NCI-H446 (cell line): ENCODE measurements around the gene ARHGEF12.

ENCODE experiments used
- DNase-seq, 2 experiments: peaks; one replicate each; lab custom pipeline; 2025; lab: John Stamatoyannopoulos, UW

The ARHGEF12 gene

DNA sequence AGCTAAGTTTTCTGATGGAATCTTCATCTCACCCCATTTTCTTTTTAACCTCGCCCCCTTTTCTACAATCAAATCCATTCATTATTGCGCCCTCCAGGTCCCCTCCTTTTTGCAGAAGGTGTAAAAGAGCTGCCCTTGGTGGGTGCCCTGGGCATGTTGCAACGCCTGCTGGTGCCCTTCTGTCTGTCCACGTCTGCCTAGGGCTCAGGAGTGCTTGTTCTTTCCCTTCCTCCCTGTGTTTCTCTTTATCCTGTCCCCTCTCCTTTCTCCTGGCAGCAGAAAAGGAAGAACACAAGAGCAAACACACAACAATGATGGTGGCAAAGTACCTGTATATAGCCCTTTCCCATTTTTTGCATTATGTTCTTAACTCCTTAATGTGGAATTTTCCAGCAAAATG lies 17.3 kb upstream of the ARHGEF12 start:
- DNase-seq = no peak

DNA sequence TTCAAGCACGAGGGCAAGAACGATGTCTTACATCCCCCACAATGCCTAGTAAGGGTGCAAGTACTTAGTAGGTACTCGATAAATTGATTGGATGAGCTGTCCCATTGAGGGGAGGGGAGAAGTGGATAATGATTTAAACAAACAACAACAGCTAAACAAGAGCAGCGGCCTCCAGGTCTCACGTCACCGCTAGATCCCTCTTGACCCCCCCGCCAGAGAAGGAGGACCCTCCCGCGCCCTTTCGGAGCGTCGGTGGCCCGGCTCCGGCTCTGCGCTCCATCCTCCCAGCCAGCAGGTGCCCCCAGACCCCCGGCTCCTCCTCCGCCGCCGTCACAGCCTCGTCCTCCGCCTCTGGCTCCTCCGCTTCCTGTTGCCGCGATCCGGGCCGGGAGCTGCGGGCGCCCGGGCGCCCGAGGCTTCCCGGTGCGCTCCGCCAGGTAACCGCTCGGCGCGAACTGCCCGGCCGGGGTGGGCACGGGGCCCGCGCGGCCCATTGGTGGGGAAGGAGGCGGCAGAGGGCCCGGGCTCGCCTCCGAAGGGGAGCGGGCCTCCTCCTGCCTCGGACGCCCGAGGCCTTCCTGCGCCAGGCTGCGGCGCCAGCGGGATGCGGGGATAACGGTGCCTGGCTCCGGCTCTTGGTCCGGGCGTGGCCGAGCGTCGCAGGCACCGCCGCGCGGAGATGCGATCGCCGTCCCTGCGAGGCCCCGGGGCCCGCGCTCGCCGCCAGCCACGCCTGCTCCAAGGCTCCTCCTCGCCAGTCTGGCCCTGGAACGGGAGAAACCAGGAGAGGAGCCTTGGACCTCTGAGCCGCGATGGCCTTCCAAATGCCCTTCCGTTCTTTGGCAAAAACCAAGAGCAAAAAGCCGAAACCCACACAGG lies 11.0 kb upstream of the ARHGEF12 start, which contains the start of gene TLCD5:
TSS of gene TLCD5 (plus strand) at position 368 of the 879 bp plus-strand sequence. CDS start 2,143 bp downstream, outside the sequence.
- DNase-seq = peak; percentile 69 to 79

DNA sequence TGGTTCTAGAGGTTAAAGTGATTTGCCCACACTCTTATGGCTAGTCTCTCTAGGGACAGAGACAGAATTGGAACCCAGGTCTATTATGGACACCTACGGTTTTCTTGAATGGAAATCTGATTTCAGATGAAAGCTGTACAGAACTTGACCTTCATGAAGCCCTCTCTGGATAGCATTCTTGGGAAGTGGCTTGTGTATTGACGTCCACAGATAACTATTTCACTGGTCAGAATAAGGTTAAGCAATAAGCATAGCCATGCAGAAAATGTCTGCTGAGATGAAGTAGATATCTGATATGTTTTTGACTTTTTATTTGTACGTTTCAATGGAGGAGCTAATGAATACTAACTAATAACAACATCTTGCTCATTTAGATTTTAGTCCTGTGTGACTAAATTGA lies 10.0 kb upstream of the ARHGEF12 start:
- no peak for DNase-seq

DNA sequence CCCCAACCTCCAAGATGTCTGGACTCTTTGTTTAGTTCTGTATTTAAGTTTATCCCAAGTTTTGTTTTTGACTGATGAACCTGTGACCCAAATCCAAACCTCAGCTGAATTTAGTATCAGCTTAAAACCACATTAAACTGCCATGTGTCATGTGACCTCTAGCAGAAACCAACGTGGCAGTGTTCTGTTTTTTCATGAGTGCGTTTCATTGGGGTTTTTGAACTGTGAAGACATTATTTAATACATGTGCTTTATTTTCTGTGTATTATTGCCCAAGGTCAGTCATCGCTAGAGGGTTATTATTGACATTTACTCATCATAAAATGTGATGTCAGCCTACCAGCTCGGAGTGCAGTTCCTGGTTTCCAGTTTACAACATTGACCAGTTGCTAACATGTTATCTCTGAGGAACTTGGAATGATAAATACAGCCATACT lies 9.3 kb upstream of the ARHGEF12 start:
- DNase-seq = no peak

DNA sequence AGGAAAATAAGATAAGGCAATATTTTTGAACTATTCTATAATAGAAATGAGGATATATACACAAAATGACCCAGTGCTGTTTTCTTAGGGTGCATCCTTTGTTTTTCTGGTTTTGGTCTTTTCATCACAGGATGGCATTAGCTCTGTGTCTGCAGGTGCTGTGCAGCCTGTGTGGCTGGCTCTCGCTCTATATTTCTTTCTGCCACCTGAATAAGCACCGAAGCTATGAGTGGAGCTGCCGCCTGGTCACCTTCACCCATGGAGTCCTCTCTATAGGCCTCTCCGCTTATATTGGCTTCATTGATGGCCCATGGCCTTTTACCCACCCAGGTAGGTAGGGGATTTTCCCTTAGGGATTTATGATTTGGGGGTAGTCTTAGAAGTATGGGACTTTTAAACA lies 8.9 kb upstream of the ARHGEF12 start:
- no peak for DNase-seq

DNA sequence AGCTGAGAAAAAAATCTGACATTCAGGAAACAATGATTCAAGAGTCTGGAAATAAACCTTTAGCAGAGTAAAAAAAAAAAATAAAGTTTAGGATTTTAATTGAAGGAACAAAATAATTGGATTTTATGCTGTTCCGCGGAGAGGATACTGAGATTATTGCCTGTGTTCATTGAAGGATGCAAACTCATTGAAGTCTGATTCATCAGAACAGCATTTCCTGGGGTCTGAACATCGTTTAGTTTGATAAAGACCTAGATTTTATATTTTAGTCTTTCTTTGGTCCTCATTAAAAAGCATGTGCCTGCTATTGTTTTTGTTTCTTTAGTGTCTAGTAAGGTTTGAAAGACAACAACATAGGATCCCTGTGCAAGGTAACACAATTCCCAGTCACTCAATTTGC lies 6.7 kb upstream of the ARHGEF12 start:
- DNase-seq = no peak

DNA sequence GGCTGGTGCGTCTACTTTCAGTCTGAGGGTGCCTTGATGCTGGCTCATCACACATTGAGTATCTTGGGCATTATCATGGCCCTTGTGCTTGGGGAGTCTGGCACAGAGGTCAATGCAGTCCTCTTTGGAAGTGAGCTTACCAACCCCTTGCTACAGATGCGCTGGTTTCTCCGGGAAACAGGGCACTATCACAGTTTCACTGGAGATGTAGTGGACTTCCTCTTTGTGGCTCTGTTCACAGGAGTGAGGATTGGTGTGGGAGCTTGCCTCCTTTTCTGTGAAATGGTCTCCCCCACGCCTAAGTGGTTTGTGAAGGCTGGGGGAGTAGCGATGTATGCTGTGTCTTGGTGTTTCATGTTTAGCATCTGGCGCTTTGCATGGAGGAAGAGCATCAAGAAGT lies 6.2 kb upstream of the ARHGEF12 start:
- DNase-seq = no peak

DNA sequence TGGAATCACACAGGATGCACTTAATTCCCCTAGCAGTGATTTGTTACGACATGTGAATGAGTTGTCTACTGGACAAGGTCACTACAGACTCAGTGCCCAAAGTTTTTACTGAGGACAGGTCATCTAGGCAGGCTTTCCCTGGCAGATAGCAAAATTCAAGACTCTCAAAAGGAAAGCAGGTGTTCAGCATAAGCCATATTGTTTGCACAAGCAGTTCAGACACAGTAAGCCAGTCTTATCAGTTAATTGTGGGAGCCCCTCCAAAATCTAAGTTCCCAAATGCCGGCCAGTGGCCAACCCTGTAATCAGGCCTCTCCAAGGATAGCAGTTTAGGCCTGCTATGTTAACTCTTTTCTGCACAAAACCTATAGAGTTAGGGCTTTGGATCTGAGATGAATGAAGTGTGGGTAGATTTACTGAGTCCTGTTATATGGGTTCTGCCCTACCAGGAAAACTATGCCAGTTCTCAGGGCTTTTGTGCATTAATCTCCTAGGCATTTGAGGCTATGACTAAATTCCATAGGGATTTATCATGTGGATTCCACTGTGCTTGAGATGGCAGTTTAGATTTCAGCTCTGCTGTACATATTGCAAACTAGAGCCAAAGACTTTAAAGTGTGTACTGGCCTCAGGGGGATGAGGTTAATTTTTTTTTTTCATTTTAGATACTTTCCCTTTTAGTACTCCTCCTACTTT lies 4.8 kb upstream of the ARHGEF12 start:
- no peak for DNase-seq

DNA sequence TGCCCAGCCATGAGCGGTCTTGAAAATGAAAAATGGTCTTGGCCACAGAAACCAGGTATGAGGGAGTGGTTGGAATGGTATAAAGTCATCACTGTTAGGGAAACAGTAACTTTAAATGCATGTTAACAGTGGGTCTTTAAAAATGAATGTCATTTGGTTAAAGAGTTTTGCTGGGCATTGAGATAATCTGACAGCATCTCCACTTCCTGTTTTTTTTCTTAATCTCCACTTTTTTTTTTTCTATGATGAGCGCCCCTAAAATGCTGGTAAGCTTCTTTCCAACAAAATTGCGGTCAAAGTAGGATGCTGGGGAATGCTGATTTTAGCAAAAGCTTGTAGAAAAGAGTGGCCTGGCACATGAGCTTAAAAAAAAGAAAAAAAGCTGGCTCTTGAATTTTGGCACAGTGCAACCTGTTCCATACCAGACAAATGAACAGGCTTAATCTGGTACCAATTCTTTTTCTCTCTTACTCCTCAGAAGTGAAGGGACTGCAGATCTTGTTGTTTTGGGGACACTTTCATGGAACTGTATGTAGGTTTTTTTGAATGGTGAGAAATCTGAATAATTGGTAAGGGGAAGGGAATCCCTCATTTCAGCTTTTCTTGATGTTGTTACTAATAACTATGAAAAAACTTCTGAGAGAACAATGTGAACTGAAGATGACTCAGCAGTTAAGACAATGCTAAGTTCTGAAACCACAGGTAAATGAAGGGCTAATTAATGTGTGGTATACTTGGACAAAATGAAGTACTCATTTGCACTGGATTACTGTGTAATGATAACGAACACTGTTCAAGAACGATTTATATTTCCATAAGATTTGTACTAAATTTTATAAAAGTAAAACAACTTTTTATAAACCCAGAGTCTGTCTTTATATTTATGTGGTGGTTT lies 3.1 kb upstream of the ARHGEF12 start:
- no peak for DNase-seq

DNA sequence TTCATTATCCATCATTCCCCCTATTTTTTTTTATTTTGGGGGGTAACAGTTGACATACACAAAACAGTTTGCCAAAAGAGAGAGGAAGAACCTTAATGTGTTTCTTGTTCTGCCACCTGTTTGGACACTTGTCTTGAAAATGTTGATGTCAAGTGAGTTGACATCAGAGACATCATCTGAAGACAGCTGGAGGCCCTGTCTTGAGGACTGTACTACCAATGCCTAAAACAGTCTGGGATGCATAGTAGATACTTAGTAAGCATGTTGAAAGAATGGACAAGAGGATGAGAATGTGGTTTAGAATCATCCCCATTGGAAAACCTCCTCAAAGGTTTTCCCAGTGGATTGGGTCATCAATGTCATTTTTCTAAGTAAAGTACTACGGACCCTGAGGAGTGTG lies 2.4 kb upstream of the ARHGEF12 start:
- DNase-seq = no peak

DNA sequence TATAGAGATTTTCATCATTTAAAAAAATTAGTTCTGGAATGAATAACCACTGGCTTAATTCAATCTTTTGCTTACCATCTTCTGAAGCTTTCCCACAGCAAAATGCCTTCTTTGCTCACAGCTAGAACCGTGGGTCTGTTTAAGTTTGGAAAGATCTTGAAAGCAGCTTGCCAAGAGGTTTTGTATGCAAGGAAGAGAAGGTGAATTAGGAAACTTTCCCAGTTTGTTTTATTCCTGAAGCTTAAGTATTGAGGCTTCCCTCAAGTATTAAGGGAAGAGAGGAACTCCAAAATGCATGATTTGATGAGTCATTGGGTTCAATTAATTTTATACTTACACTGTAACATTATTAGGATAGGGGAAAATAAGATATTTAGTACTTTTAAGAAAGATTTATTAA lies 1.9 kb upstream of the ARHGEF12 start:
- DNase-seq = no peak

DNA sequence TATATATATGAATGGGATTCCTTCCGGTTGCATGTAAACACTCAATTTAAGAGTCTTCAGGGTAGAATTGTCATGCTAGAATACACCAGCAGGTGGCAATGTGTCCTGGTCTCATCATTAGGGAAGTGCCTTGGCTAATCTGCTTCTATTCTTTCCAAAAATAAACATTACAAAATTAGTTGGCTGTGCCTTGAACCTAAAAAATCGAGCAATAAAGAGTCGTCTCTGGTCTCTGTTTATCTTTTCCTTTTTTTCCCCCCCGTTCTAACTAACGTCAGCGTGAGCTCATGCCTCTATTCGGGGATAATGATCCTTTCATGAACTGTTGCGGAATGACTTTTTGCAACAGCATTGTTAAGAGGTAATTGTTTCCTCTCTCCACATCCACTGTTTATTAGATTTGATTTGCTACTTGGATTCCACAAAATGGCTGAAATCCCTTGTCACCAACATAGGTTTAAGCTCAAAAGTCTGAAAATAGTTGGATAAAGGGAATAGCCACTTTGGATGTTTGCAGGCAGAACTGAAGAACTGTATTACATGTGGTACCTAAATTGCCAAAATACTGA lies 1.2 kb upstream of the ARHGEF12 start:
- peak; percentile 80 to 86 for DNase-seq

DNA sequence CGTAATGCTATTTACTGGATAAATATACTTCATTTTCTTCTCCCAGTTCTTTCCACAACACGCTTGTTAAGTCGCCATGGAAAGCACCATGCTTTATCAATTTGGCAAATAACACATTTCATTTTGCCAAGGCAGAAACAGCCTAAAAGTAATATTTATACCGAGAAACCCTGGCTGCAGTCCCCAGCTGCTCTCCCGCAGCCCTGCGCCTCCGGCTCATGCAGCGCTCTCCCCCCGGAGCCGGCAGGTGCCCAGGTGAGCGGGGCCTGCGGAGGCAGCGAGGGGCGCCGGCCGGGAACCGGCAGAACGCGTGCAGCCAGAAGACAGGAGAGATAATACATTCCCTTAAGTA lies 681 bp upstream of the ARHGEF12 start:
- DNase-seq = peak; percentile 57 to 77

DNA sequence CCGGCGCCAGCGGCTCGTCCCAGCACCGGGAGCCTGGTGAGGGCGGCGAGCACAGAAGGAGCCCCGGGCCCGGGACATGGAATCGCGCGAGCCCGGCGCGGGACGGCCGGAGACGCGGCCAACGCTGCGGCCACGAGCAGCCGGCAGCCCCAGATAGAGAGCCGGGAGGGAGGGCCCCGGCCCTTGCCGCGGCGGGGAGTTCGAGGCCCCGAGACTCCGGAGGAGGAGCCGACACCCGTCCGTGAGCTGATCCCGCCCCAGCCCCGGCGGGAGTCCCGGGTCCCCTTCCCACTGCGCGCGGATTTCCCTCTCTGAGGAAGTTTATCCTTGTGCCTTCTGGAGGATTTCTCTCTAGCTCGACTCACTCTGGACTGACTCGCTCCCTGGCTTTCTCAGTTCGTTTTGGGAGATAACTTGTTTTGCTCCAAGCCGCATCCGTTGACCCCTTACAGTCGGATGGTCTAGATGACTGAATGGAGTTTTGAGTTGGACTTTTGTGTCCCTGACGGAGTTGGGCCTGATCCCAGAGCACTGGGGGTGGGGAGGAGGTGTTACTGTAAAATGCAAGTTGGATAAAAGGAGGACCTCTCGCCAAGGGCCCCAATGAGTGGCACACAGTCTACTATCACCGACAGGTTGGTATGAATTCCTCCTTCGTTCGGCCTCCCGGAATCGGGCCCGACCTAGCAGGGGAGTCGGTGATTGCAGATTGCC lies 585 bp downstream of the ARHGEF12 start:
- peak in 1 of 2 experiments; percentile 64 for DNase-seq

DNA sequence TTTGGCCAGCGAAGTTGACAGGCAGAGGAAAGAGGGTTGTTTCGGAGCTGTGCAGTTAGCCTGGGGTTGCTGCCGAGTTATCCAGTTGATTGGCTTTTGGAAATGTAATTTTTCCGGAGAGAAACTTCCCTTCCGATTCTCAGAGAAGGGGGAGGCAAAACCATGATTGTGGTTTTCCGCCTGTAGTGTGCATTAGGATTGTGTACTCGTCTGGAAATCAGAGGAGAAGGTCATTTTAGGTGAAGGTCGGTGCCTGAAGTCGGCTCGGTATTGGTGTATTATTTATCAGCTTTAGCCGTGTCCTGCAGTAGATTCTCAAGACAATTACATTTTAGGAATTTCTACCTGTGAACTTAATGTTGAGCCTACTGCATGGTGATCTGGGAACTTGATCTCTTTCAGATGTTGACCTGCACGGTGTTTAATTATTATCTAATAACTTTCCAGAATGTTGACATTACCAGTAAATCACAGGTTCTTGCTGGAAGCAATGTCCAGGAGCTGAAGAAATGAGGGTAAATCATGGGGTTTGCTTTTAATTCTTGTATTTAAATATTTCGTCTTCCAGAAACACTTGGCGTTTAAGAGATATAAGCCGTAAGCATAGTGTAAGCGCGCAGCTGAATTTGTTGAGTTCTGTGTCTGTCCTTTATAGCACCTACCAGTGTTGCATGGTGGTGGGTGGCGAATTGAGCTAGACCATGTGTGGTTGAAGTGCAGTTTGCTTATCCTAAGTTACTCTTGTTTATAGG lies 1.3 kb downstream of the ARHGEF12 start:
- peak in 1 of 2 experiments; percentile 36 for DNase-seq

DNA sequence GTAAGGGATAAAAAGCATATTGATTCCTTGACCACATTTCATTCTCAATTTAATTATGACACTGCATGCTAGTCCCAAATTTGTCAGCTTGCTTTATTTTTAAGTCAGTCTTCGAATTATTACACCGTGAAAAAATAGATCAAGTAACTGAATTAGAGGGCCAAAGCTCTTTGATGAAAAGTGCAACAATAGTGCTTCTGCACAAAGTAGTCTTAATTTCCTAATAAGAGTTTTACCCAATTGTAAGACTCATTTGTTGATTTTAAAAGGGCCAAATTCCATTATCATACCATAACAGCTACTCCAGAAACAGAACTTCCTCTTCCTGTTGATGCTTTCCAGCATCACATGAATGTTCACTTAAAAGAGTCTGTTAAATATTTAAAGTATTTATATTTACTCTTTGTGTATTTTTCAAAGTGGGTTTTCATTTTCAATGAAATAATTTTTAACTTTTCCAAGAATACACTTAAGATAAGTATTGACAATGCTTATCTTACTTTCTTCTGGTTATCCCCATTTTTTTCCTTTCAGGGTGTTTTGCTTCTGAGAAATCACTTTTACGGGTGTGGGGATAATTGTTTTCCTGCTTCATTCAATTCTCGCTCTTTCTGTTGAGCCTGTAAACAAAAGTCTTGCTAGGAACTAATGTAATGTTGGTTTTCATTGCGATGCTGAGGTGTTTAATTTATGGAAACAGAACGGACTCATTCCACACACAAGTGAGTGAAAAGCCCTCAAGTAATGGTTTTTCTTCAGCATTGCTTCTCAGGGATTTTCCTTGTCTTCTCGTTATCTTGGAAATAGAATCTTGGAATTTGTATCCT lies 2.1 kb downstream of the ARHGEF12 start:
- no peak for DNase-seq

DNA sequence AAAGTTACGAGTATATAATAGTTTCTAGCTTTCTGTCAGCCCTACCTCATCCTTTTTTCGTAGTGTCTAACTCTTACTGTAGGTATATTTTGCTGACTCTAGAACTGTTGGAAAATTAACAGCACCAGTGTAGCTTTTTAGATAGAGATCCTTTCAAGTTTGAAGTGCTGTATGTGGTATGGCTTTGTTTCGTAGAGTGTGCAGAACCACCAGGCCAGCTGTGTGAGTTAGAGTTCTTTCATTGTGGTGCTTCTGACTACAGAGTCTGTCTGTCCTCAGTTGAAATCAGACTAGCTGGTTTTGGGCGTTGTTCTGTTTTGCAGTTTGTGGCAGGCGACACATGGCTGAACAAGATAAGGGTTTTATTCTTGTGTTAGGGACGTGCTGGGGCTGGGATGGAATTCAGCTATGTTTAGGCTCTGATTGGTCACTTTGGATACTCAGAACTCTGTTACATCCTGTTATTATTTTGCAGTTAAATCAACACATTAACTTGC lies 3.2 kb downstream of the ARHGEF12 start:
- no peak for DNase-seq

DNA sequence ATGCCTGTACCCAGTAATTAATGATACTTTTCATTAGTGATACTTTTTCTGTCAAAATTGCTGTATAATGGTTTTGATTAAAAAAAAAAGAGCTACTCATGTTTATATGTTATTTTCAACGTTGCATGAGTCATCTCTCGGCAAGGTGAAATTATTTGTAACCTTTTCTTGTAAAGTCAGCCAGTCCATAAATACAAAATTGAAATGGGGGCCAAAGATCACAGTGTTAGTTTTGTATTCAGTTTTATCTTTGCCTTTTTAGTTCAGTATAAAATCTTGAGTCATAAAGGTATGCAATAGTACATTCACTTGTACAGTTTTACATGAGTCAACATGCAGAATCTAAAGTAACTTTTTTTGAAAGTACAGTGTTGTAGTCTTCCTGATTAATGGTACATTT lies 4.3 kb downstream of the ARHGEF12 start:
- no peak for DNase-seq

DNA sequence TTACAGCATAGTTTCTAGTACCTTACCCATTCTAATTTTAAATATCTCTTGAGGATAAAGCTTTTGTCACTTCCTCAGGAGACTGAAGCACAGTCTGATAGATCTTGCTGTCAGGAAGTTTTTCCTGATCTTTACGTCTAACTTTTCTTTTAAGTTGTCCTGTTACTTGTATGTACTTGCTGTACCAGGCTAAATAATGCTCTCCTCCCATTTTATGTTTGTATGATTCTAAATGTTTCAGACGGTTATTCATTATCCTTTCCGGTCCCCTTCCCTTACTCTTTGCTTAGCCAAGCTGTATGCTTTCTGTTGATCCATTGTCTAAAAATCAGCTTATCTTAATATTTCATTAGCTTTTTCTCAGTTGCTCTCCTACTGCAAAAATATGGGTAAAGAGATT lies 6.0 kb downstream of the ARHGEF12 start:
- DNase-seq = no peak
